Anterior cingulate cortex (tissue), 58 donors: ENCODE data around the gene C11orf42.
A peak's percentile ranks its signal among the peaks of the same experiment; 100 is the strongest.

Experiments used
- DNase-seq, 58 donors: peaks; one replicate each; lab custom pipeline; 2025; lab: John Stamatoyannopoulos, UW

Gene C11orf42

DNA sequence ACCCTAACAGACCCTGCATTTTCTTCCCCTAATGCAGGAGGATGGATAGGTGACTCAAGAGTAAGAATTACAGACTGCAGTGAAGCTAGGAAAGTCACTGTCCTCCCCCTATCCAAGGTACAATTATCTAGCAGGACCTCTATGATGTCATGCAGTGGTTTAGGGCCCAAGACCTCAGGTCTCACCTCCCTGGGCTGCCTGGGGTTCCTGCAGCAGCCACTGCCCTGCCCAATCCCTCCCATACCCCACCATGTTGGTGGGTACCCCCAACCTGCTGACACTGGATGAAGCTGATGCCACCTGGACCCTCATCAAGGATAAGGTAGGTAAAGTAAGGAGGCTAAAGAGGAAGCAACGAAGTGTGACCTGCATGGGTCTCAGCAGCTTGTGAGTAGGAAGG is at the start of gene C11orf42:
Gene C11orf42, plus strand, starts transcription at position 192 of the 400 bp plus-strand sequence. Its CDS starts 59 bp downstream, at position 251.
- no peak for DNase-seq

GRCh38 chr11:6156628-6157359 is 48.6 kb upstream of the C11orf42 start:
- no peak for DNase-seq

- no peak for DNase-seq
Measured at GRCh38 chr11:6170226-6170625, 35.1 kb upstream of the C11orf42 start, which contains the start of gene OR52B2. Gene OR52B2, minus strand, starts transcription at chr11:6170326. Its CDS starts 0 bp downstream, at chr11:6170326.

DNA sequence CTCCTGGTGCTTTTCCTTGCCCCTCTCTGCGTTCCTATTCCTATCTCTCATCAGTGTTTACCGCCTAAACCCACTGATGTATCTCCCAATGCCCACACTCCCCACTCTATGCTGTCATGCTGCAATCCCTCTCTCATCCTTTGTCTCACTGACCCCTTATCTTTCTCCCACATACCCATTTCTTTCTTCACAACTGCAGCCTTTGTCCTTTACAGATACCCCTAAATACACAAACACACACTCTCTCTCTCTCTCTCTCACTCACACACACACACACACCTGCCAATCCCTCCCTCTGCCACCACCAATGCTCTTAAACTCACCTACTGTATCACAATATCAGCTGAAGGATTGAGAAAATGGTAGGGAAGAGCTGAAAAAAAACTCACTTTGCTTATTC is 29.9 kb upstream of the C11orf42 start:
- no peak for DNase-seq

- DNase-seq, result no peak
Measured at GRCh38 chr11:6191742-6192141, 13.6 kb upstream of the C11orf42 start.

DNA sequence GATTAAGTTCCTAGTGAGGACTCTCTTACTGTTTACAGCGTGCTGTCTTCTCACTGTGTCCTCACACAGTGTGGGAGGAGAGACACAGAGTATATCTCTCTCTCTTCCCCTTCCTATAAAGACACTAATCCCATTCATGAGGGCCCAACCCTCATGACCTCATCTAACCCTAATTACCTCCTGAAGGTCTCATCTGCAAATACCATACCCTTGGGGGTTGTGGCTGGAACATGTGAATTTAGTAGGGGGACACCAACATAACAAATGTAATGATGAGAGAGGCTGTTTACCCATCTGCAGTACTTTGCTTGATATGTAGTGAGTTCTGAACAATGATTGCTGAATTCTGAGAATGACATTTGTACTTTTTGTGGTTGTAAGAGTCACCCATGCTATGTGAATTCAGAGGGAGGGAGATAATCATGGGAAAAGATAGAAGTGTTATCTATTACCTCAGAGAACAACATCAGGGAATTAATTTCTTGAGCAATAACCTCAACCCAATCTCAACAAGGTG is 11.2 kb upstream of the C11orf42 start:
- DNase-seq, result no peak

DNA sequence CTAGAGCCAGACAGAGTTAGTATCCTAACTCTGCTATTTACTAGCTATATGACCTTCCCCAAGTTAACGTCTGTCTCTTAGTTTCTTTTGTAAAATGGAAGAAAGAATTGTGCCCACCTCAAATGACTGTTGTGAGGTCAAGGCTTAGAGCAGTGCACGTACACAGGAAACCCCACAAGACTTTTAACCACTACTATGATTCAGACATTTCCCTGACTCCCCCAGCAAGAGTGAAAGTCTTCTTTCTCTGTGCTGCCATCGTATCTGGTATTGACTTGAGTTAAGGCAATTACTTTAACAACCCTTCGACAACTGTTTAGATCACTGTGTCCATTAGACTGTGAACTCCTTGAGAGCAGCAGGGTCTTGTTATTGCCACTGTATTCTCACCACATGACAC is 9.0 kb upstream of the C11orf42 start:
- no peak for DNase-seq

GRCh38 chr11:6197466-6198200 is 7.7 kb upstream of the C11orf42 start:
- no peak for DNase-seq

DNA sequence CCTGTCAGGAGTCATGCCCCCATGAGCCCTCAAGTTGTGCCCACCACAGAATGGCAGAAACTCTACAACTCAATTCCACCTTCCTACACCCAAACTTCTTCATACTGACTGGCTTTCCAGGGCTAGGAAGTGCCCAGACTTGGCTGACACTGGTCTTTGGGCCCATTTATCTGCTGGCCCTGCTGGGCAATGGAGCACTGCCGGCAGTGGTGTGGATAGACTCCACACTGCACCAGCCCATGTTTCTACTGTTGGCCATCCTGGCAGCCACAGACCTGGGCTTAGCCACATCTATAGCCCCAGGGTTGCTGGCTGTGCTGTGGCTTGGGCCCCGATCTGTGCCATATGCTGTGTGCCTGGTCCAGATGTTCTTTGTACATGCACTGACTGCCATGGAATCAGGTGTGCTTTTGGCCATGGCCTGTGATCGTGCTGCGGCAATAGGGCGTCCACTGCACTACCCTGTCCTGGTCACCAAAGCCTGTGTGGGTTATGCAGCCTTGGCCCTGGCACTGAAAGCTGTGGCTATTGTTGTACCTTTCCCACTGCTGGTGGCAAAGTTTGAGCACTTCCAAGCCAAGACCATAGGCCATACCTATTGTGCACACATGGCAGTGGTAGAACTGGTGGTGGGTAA is 6.1 kb upstream of the C11orf42 start, which contains the start of gene OR52W1:
Gene OR52W1, plus strand, starts transcription at position 51 of the 637 bp plus-strand sequence. Its CDS starts 0 bp downstream, at position 51.
- no peak for DNase-seq

GRCh38 chr11:6200975-6201374 is 4.4 kb upstream of the C11orf42 start:
- DNase-seq, result peak in 2 of 58 donors; percentile 5 to 15

- no peak for DNase-seq
Measured at GRCh38 chr11:6201481-6201880, 3.9 kb upstream of the C11orf42 start.

DNA sequence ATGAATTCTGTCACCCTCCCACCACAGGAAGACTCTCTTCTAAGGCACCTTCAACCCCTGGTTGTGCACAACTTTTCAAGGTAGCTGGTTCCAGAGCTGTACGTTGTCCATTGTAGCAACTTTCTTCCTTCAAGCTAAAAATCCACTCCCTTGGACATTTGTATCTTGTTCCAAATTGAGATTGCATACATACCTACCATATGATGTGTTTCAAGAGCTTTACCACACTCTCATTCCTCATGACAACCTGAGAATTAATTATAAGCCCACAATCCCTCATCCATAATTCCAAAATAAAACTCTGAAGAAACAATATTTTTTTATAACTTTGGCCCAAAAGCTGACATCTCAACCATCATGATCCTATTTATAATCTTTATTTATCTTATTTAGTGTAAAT is 3.3 kb upstream of the C11orf42 start:
- no peak for DNase-seq

DNA sequence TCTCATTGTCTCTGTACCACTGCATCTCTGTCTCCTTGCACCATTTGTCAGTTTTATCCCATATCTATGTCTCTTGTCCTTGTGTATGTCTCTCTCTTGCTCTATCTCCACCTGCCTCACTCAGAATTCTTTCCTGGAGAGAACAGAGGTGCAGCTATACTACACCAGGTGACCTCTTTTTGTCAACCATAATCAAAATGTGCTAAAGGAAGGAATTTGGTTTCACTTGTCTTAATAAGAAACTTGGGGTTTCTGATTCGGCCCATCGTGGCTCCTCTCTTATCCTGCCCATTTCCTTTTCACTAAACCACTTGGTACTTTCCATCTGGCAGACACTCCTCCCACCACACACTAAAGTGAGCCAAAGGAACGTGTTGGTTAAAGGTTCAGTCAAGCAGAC is 2.0 kb upstream of the C11orf42 start:
- no peak for DNase-seq

DNA sequence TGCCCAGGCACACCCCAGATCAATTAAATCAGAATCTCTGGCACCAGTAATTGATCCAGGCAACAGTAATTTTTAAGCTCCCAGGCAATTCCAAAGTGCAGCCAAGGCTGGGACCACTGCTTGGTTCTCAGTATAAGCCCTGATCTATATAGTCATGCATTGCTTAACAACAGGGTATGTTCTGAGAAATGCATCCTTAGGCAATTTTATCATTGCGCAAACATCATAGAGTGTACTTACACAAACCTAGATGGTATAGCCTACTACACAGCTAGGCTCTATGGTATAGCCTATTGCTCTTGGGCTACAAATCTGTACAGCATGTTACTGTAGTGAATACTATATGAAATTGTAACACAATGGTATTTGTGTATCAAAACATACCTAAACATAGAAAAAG is 651 bp upstream of the C11orf42 start:
- no peak for DNase-seq

DNA sequence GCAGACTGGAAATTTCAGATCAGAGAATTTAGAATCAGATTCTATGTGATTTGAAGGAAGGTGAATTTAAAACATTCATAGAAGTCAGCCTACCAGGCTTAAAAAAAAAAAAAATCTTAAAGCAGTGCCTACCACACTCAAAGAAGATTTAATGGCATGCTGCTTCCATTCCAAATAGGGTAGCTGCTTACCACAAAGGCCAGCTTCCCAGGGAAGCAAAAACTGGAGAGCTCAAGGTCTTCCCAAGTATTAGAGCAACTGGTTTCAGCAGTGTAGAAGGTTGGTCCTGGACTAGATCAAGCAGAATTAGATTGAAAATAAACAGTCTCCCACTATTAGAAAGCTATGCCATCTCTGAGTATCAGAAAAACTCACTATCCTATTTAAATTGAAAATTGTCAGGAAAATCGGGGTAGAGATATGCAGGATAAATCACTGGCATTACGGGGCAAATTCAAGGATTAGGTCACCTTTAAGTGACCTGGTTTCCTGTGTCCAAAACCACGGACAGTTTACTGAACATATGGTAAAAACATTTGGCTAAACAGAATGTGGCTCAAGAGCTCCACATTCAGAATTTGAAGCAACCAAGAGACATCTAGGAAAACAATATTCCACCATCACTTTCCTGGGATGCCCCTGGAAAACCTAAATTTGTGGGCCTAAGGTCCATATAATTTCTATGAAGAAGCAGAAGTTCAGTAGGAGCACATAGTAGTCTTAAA is 1.3 kb downstream of the C11orf42 start:
- no peak for DNase-seq

GRCh38 chr11:6209801-6210200 is 4.4 kb downstream of the C11orf42 start:
- no peak for DNase-seq

DNA sequence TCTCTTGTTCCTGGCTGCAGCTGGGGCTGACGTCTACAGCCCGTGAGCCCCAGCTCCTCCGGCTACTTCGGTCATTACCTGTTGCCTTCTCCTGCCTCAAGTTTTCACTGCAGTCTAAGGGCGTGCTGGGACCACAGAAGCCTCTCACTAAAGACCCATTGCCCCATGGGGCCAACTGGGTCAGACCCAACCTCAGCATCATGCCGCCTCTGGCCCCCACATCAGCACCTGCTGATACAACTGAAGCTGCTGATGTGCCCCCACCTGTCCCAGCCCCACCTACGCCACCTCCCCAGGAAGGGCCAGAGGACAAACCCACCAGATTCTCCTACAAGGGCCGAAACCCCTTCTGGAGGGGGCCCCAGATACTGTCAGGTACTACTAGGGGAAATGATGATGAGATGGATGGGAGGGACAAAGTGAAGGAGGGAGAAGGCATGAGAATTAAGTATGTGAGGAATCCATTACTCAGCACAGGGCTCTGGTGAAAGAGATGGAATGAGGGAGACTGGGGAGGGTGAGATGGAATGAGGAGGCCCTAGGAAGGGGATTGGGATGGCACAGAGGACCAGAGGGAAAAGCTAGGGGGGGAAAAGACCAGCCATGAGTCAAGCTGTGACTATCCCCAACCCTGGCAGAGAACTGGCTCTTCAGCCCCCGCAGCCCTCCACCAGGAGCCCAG is 5.1 kb downstream of the C11orf42 start:
- DNase-seq, result no peak

DNA sequence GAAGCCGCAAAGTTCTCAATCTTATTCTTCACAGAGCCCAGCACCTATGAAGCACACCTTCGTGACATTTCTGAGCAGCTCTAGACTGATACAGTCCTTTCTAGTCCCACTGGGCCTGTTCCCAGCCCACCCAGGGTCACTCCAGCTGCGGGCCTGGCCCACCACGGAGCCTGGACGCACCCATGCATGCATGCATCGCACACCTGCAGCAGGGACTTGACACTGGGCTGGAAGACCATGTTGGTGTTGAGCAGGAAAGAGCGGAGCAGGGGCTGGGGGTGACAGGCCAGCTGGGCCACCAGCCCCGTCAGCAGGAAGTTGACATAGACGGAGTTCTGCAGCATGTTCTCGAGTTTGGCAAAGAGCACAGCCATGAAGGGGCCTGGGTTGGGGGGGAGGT is 9.2 kb downstream of the C11orf42 start:
- no peak for DNase-seq

- DNase-seq, result no peak
Measured at GRCh38 chr11:6216501-6216900, 11.1 kb downstream of the C11orf42 start.

DNA sequence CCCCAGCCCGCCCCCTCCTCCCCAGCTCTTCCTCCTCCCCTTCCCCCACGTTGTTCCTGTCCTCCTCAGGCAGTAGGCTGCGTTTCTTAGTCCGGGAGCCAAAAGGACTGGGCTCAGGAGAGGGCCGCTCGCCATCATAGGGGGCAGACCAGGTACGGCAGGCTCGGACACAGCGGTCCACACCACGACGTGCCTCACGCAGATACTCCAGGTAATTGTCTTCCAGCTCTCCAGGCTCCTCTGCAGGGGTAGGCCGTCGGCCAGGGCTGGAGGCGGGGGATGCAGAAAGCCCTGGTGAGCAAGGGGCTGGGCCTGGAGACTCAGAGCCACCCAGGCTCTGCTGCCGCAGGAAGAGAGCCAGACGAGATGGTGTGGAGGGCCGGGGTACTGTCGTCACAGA is 12.4 kb downstream of the C11orf42 start:
- DNase-seq, result no peak
